Suppressor macrophage (primary cell): ENCODE measurements around the gene COX7B.

ENCODE experiments used
- DNase-seq, 4 experiments: peaks; one replicate each; pipeline ENCODE4 v3.0.0-alpha.2; 2020 to 2022

COX7B gene

GRCh38 chrX:77945910-77946545 is 46.8 kb downstream of the COX7B start:
- peak in 3 of 4 experiments; percentile 30 to 55 (median 49) for DNase-seq

- no peak for DNase-seq
Measured at GRCh38 chrX:77946571-77946970, 47.3 kb downstream of the COX7B start.

GRCh38 chrX:77949840-77950239 is 50.6 kb downstream of the COX7B start:
- DNase-seq, result no peak

GRCh38 chrX:77952173-77952572 is 52.9 kb downstream of the COX7B start:
- DNase-seq, result no peak

- no peak for DNase-seq
Measured at GRCh38 chrX:77953302-77953701, 54.0 kb downstream of the COX7B start.

- DNase-seq, result no peak
Measured at GRCh38 chrX:77953708-77954107, 54.4 kb downstream of the COX7B start.
